Hematopoietic multipotent progenitor cell (in vitro differentiated cells): ENCODE results near the gene CCDC6. TPM values are rescaled to one million over a fixed set of nuclear protein-coding genes. Genes with fewer than 3 reads are reported as not detected.
"Not testable (repeated sequence)": the region's sequence is repeated elsewhere in the genome, so short reads cannot be mapped to it uniquely, and the experiment has no call there.

ENCODE experiments used
- DNase-seq, 3 donors: peaks; one replicate each; pipeline ENCODE4 v3.0.0-alpha.2; 2011 to 2015; ENCODE audit warnings: low read depth in 2 of 3, low spot score in 2 of 3
- total RNA-seq: library from RNA; depleted of rRNA; stranded (reverse); fragments of >200 nt; gene quantifications from one replicate; pipeline ENCODE4 v1.2.3, GENCODE V29; 2012

The CCDC6 gene
- total RNA-seq, 1 donor = 24.8 TPM

DNA sequence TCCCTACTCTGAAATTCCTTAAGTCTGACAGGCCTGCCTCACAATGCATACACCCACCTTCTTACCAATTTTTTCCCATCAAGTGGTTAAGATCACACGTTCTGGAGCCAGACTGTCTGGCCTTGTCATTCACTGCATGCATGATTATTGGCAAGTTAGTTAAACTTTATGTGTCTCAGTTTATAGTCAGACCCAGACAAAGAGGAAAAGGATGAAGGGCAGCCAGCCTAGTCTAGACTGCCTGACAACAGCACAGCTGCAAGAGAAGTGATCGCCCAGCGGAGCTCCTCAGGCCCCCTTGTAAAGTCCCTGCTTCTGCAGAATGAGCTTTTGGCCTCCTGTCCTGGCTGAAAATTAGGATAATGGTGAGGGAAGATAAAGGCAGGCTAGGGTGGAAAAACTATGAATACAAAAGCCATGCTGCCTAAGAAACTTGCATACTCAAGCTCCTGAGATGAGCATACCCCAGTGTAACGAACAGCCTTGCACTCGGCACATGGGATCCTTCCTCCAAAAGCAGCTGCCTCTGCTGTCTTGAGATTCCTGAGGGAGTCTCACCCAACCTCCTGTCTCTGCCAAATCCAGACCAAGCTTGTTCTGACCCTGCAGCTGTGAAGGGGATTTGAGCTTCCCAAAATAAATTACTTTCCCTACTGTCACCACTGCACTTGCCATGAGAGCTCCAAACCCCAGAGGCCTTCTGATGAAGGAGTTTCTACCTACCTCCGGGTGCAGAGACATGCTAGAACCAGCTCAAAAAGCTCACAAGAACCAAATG, 126.4 kb downstream of the CCDC6 start:
- DNase-seq = no peak

DNA sequence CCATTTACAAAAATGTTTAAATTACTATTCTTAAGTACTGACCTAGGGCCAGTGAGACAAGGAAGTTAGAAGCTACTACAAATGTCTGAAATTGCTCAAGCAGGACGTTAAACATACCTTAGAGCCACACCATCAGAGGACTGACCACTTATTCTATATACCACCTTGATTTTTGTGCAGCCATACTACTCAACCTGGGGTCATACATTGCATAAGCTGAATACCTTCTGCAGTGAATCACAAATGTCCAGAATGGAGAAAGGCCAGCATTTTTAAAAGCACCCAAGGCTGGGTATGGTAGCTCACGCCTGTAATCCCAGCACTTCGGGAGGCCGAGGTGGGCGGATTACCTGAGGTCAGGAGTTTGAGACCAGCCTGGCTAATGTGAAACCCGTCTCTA, 131.9 kb downstream of the CCDC6 start:
- no peak for DNase-seq

DNA sequence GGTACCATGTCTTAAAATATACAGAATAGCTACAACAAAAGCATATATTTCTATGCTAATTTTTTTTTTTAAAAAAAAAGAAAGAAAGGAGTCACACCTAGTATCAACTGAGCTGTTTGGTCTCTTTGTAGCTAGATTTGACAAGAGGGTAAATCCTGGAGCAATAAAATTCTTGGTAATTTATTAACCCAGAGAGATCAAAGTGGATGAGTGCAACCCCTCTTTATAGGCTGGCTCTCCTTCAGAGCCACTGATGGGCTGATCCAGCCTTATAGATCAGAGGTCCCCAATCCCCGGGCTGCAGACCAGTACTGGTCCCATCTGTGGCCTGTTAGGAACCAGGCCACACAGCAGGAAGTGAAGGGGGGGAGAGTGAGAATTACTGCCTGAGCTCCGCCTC, 133.3 kb downstream of the CCDC6 start:
- no peak for DNase-seq

DNA sequence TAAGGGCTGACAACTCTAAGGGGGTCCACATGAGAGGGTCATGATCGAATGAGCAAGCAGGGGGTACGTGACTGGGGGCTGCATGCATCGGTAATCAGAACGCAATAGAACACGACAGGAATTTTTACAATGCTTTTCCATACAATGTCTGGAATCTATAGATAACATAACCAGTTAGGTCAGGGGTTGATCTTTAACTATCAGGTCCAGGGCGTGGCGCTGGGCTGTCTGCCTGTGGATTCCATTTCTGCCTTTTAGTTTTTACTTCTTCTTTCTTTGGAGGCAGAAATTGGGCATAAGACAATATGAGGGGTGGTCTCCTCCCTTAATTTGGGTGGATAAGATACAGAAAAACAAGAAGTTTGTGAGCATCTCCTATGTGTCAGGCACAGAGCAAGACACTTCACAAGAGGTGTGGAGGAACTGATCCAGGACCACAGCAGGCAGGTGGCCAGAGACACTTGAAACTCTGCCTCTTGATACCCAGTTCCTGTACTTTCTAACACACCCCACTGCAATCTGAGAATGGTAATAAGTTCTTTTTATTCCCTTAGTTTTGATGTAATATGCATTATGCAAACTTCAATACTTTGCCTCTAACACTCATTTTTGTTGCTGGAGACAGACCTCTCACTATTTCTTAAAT, 135.1 kb downstream of the CCDC6 start:
- DNase-seq = no peak

DNA sequence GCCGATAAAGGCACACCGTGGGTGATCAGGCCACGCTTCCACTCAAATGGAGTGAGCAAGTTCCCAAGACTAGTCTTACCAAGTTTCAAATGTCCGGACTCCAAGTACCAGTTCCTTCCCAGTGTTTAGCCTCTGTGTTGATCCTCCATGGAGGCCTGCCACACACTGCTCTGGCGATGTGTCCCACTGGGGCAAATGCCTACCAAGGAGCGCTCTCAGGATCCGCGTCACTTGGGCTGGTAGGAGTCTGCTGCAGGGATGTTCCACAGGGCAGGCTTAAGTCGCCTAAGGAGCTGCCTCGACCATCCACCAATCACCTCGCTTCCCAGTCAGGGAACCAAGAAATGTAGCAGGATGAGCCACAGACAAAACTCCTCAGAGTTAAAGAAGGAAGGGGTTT, 135.7 kb downstream of the CCDC6 start:
- no peak for DNase-seq

DNA sequence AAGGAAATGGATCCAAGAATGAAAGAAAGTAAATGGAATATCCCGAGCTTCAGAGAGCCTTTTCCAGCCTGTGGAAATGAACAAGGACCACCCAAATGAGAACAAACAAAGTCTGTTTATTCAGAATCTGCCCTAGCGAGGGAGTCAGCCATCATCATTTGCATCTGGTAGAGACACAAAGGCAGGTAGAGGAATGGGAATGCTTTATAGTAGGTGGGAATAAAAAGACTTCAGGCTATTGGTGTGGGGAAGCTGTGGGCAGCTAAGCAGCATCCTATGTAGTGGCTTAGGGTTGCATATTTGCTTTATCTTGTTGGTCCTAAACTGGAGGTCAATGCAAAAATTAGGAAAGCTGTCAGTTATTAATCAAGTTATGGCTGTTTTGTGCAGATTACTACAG, 143.9 kb downstream of the CCDC6 start:
- DNase-seq = no peak

DNA sequence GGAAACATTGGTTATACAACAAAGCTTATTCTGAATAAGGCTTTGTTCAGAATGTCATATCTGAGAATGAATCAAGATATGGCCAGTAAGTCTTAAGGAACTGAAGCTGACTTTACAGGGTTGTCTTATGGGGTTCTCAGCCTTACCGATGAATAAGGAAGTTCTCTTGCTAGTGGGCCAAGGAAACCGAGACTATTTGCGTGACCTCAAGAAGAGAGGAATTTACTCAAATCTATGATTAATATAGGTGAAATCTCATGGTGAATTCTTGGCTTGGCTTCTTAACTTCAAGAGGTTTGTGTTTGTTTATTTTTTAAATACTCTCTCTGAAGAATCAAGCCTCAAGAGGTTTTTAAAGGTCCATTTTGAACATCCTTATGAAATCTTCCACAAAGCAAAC, 148.4 kb downstream of the CCDC6 start:
- no peak for DNase-seq

DNA sequence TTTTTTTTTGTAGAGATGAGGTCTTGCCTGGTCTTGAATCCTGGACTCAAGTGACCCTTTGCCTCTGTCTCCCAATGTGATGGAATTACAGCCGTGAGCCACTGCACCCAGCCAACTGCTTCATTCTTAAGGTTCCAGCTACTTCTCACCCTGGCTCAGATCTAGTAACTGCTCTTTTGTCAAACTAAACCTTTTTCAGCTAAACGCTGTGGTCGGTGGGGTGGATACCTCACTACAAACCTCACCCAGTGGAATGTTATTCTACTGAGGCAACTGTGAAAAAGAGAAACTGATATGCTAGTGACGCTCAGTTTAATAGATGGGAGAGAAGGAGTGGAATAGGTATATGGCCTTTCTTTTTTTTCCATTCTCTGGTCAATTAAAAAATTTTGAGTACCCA, 151.4 kb downstream of the CCDC6 start:
- DNase-seq = no peak

DNA sequence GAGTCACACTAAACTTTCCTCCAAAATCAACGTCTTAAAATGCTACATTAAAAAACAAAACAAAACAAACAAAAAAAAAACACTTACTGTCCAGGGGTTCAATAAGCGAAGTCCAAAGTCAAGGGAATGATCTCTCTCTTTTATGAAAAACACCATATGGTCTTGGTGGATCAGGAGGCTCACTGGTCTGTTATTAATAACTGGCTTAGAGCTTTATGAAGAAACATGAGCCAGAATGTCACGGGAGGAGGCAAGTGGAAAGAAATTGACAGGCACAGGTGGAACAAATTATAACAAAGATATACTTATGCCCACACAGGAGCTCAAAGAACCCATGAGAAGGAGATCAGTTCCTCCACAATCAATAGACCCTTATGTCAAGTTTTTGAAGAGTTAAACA, 153.1 kb downstream of the CCDC6 start, which contains the start of gene MRLN:
MRLN (minus strand) TSS at position 189 of the 400 bp plus-strand sequence.
- DNase-seq = no peak

DNA sequence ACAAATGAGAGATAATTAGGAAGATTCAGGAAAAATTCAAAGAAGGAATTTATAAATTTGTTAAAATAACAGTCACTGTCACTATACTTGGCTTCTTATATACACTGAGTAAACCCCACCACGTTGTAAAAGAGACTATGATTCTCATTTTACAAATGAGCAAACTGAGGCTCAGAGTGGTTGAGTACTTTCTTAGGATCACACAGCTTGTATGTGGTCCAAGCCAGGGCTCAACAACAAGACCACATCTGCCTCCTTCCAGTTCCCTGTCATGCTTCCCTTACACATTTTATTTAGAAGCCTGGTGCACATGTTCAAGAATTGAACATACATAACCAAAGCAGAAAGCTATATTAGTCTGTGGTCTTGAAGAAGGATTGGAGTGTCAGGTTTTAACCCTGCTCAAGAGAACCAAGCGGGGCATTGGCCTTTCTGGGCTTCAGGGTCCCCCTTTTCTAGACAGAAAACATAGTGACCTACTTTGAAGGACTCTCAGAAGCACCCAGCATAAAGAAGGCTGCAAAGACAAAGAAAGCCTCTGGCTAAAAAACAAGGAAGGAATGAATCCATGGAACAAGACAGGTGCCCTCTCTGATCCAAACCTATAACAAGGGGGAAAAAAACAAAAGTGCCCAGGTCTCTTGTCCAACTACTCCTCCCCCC, 153.9 kb downstream of the CCDC6 start:
- no peak for DNase-seq

DNA sequence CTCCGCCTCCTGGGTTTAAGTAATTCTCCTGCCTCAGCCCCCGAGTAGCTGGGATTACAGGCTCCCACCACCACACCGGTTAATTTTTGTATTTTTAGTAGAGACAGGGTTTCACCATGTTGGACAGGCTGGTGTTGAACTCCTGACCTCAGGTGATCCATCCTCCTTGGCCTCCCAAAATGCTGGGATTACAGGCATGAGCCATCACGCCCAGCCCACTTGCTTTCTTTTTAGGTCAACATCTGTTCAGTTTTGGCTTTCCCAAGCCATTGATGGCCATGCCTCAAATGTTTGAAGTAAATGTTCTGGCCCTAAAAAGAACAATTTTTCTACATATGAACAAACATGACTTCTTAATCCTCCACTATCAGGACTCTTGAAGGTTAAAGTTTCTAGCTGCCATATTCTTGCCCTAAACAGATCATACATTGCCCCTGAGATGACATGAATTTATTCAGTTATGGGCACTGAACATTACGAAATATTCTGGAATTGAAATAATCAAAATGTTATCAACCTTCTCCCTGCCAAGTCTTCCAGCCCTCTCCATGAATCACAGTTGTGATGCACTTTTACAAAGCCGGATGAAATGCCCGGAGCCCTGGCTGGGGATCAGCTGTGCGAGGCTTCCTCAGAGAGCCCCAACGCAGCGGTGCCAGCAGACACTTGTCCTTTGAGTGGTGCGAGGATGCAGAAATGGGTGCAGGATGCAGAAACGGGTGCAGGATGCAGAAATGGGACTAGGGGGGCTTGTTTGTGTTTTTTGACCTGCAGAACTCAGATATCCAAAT, 156.0 kb downstream of the CCDC6 start:
- no peak for DNase-seq

DNA sequence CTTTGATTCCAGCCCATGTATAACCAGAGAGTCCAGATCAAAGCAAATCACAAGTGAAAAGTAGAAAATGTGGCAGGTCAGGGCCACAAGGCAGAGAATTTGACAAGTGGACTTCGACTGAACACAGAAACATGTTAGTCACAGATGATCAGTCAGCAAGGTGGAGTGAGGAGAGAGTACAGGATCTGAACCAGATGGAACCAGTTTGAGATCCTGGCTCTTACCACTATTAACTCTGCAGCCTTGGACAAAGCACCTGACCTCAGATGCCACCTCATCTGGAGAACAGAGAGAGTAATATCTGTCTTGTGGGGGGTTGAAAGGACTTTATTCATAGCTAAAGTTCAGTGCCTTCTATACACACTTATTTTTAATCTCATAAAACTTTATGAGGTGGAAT, 157.5 kb downstream of the CCDC6 start:
- no peak for DNase-seq

DNA sequence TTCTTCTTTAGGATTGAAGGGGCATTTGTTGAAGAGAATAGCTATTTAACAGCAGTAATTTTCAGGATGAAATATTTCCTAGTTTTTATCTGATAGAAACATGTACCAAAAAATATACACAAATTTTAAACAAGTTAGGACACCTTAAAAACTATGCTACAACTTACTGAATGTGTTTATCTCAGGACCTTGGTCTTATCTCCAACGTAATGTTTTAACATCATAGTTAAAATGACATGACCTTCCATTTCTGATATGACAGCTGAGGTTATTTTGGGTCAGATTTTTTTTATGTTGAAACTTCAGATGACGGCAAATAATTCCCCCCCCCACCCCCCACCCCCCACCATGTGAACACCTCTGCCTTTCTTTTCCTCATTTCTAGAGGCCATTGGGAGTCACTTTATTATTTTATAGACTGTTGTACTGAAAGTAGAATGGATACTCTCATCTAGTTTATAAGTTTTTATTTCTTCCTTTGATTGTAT, 161.1 kb downstream of the CCDC6 start:
- DNase-seq = no peak

DNA sequence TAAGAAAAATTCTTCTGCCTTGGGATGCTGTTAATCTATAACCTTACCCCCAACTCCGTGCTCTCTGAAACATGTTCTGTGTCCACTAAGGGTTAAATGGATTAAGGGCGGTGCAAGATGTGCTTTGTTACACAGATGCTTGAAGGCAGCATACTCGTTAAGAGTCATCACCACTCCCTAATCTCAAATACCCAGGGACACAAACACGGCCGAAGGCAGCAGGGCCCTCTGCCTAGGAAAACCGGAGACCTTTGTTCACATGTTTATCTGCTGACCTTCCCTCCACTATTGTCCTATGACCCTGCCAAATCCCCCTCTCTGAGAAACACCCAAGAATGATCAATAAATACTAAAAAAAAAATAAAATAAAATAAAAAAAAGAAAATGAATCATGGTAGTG, 161.6 kb downstream of the CCDC6 start:
- DNase-seq = not testable (repeated sequence)

DNA sequence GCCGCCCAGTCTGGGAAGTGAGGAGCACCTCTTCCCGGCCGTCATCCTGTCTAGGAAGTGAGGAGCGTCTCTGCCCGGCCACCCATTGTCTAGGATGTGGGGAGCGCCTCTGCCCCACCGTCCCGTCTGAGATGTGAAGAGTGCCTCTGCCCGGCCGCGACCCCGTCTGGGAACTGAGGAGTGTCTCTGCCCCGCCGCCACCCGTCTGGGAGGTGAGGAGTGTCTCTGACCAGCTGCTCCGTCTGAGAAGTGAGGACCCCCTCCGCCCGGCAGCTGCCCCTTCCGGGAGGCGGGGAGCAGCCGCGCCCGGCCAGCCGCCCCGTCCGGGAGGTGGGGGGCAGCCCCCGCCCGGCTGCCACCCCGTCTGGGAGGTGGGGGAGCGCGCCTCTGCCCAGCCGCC, 162.2 kb downstream of the CCDC6 start:
- not testable (repeated sequence) for DNase-seq

DNA sequence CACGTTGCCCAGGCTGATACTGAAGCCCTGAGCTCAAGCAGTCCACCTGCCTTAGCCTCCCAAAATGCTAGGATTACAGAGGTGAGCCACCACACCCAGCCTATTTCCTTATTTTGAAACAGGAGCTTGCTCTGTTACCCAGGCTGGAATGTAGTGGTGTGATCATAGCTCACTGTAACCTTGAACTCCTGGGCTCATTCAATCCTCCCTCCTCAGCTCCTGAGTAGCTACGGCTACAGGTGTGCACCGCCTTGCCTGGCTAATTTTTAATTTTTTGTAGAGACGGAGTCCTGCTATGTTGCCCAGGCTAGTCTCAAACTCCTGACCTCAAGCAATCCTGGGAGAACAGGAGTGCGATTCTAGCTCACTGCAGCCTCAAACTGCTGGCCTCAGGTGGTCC, 164.8 kb downstream of the CCDC6 start:
- no peak for DNase-seq

DNA sequence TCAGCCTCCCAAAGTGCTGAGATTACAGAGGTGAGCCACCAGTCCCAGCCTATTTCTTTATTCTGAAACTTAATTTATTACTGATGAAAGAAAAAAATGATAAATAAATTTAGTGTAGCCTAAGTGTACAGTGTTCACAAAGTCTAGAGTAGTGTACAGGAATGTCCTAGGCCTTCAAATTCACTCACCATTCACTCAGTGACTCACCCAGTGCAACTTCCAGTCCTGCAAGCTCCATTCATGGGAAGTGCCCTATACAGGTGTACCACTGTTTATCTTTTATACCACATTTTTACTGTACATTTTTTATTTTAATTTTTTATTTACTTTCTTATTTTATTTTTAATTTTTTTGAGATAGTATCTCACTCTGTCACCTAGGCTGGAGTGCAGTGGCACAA, 165.3 kb downstream of the CCDC6 start:
- DNase-seq = no peak
